GM18519 (cell line): ENCODE measurements around the gene TMEM72.
A peak's percentile ranks its signal among the peaks of the same experiment; 100 is the strongest.

Experiments used
- ATAC-seq: cut with Tn5 transposase; IDR thresholded peaks from one replicate; pipeline ENCODE4 v1.9.1; 2021; ENCODE audit warnings: mild to moderate bottlenecking, moderate library complexity; ENCODE audit not compliant: unreplicated experiment, low FRiP score

The TMEM72 gene

GRCh38 chr10:44965104-44965503 is 54.0 kb downstream of the TMEM72 start:
- ATAC-seq: no peak

- no peak for ATAC-seq
Observed at GRCh38 chr10:44965651-44966097, 54.5 kb downstream of the TMEM72 start.

- no peak for ATAC-seq
Observed at GRCh38 chr10:44966129-44966815, 55.1 kb downstream of the TMEM72 start.

- no peak for ATAC-seq
Observed at GRCh38 chr10:44966816-44967509, 55.8 kb downstream of the TMEM72 start.

GRCh38 chr10:44967616-44968015 is 56.5 kb downstream of the TMEM72 start:
- no peak for ATAC-seq

GRCh38 chr10:44968091-44968490 is 57.0 kb downstream of the TMEM72 start:
- no peak for ATAC-seq

GRCh38 chr10:44968500-44969400 is 57.6 kb downstream of the TMEM72 start:
- ATAC-seq: no peak

- no peak for ATAC-seq
Observed at GRCh38 chr10:44969854-44970253, 58.7 kb downstream of the TMEM72 start.

- no peak for ATAC-seq
Observed at GRCh38 chr10:44970812-44971395, 59.8 kb downstream of the TMEM72 start.

GRCh38 chr10:44971434-44971833 is 60.3 kb downstream of the TMEM72 start:
- no peak for ATAC-seq

GRCh38 chr10:44971935-44972757 is 61.0 kb downstream of the TMEM72 start:
- ATAC-seq: no peak

GRCh38 chr10:44972874-44973306 is 61.8 kb downstream of the TMEM72 start:
- ATAC-seq: no peak

- no peak for ATAC-seq
Observed at GRCh38 chr10:44973323-44974081, 62.4 kb downstream of the TMEM72 start.

- ATAC-seq: no peak
Observed at GRCh38 chr10:44974082-44974627, 63.0 kb downstream of the TMEM72 start.

- ATAC-seq: peak; percentile 60
Observed at GRCh38 chr10:44974628-44975430, 63.7 kb downstream of the TMEM72 start.

- ATAC-seq: no peak
Observed at GRCh38 chr10:44975431-44976331, 64.5 kb downstream of the TMEM72 start.
